Progenitor cell of endocrine pancreas (in vitro differentiated cells): ENCODE data around the gene GALNT16. TPM values are rescaled to one million over a fixed set of nuclear protein-coding genes. Genes with fewer than 3 reads are reported as not detected.

Source experiments
- DNase-seq: peaks from one replicate; pipeline ENCODE4 v3.0.0; 2021; ENCODE audit warnings: low spot score; ENCODE audit not compliant: unreplicated experiment
- H3K27ac Mint-ChIP-seq: 2 replicates; pipeline ENCODE4 v1.8.0; 2021; ENCODE audit warnings: mild to moderate bottlenecking, moderate library complexity, mixed read lengths
- H3K27me3 Mint-ChIP-seq: 2 replicates; pipeline ENCODE4 v1.8.0; 2021; ENCODE audit warnings: mixed read lengths
- H3K36me3 Mint-ChIP-seq: 2 replicates; pipeline ENCODE4 v1.8.0; 2022; ENCODE audit warnings: mixed read lengths; ENCODE audit not compliant: insufficient read depth
- H3K4me1 Mint-ChIP-seq: 2 replicates; pipeline ENCODE4 v1.8.0; 2021; ENCODE audit warnings: low read depth, mixed read lengths
- H3K4me3 Mint-ChIP-seq: 2 replicates; pipeline ENCODE4 v1.8.0; 2021; ENCODE audit warnings: low read depth, mild to moderate bottlenecking, moderate library complexity, mixed read lengths
- H3K9me3 Mint-ChIP-seq: 2 replicates; pipeline ENCODE4 v1.8.0; 2021; ENCODE audit warnings: low read depth, mixed read lengths
- total RNA-seq: library from RNA; stranded (reverse); gene quantifications from 2 replicates; pipeline ENCODE4 v1.2.1, GENCODE V29; 2021
- TF ChIP-seq, protein P1 (sequence below): fragments of 200-600 bp; sonication (generic); IDR thresholded peaks from one replicate; pipeline ENCODE4 v1.5.0; 2021; ENCODE audit warnings: antibody characterized with exemption, mild to moderate bottlenecking; ENCODE audit not compliant: unreplicated experiment

Gene GALNT16
- total RNA-seq, 1 donor from 2014 or later, result 12.7 TPM

DNA sequence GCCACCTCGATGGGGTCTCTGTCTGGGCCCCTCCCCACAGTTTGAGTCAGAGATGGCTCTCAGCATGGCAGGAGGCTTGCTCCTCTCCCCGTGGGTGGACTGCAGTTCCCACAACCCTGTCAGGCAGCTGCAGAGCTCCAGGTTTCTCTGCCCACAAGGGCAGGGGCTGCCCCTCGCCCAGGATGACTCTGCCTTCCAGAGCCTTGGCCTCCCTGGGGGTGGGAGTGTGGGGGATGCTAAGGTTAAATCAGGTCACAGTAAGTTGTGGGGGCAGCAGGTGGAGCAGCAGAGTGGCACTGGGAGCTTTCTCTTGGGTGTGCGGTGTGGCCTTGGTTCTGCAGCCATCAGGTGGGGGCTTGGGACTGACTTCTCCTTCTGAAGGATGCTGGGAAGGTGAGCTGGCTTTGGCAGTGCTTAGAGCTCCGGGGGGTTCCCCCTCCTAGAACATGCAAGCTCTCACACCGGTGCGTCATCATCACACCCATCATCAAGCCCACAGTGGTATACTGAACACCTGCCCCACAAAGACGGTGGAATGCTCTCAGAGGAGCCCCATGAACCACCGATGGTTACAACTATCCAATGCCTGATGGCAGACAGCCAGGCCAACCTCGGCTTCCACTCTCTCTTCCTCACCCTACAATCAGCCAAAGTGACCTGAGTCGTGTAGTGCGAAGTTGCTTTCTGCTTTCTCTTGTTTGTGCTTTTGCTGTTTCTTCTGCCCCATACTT is 98.4 kb downstream of the GALNT16 start:
- Mint-ChIP-seq H3K27ac (no peak overlapping the region), H3K4me3 (no peak overlapping the region), H3K27me3 (peaks cover 13% of the 10 kb centered on the region), H3K36me3 (no peaks in the 10 kb centered on the region), H3K4me1 (no peaks in the 10 kb centered on the region), H3K9me3 (no peaks in the 10 kb centered on the region)
- TF ChIP-seq, protein P1, sequence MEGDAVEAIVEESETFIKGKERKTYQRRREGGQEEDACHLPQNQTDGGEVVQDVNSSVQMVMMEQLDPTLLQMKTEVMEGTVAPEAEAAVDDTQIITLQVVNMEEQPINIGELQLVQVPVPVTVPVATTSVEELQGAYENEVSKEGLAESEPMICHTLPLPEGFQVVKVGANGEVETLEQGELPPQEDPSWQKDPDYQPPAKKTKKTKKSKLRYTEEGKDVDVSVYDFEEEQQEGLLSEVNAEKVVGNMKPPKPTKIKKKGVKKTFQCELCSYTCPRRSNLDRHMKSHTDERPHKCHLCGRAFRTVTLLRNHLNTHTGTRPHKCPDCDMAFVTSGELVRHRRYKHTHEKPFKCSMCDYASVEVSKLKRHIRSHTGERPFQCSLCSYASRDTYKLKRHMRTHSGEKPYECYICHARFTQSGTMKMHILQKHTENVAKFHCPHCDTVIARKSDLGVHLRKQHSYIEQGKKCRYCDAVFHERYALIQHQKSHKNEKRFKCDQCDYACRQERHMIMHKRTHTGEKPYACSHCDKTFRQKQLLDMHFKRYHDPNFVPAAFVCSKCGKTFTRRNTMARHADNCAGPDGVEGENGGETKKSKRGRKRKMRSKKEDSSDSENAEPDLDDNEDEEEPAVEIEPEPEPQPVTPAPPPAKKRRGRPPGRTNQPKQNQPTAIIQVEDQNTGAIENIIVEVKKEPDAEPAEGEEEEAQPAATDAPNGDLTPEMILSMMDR, result no peak
- DNase-seq, result no peak

DNA sequence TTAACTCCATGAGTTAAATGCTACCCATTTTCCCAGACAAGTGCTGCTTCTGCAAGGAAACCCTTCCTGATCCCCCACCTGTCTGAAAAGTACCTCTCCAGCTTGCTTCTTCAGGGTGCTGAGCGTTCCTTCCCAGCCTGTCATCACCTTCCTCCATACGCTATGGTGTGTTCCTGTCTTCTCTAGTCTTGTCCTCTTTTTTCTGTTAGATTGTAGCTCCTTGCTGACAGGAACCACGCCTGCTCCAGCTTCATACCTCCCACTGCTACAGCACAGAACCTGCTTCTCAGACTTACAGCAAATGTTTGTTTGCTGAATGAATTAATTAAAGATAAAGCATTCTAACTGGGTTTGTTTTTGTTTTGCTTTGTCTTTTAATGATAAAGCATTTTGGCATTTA is 99.0 kb downstream of the GALNT16 start:
- TF ChIP-seq, protein P1, result no peak
- no peak for DNase-seq
- H3K27me3 Mint-ChIP-seq, result peaks cover 13% of the 10 kb centered on the region
- no peaks in the 10 kb centered on the region for H3K9me3 Mint-ChIP-seq
- H3K36me3 Mint-ChIP-seq, result no peaks in the 10 kb centered on the region
- no peaks in the 10 kb centered on the region for H3K4me1 Mint-ChIP-seq
- no peak overlapping the region for H3K4me3 Mint-ChIP-seq
- H3K27ac Mint-ChIP-seq, result no peak overlapping the region

DNA sequence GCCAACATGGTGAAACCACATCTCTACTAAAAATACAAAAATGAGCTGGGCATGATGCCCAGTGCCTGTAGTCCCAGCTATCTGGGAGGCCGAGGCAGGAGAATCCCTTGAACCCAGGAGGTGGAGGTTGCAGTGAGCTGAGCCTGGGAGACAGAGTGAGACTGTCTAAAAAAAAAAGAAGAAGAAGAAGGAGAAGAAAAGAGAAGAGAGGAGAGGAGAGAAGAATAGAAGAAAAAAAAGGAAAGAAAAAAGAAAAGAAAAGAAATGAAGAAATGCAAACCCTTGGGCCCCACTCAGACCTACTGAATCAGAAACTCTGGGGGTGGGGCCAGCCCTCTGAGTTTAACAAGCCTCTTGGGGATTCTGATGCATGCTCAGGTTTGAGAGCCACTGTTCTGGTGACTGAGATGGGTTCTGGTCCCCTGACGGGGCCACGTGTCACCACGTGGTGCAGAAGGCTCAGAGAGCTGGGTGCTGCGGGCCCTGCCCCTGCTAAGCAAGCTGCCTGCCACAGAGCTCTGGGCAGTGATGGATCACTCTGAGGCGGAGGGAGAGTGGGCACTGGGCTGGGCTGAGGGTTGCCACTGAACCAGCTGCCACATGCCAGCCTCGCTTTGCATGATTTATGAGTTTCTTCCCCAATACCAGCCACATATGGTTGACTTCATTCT is 100.6 kb downstream of the GALNT16 start:
- peaks cover 16% of the 10 kb centered on the region for H3K27me3 Mint-ChIP-seq
- DNase-seq, result no peak
- no peak overlapping the region for H3K27ac Mint-ChIP-seq
- TF ChIP-seq, protein P1, result no peak
- no peak overlapping the region for H3K4me3 Mint-ChIP-seq
- H3K4me1 Mint-ChIP-seq, result no peaks in the 10 kb centered on the region
- no peaks in the 10 kb centered on the region for H3K36me3 Mint-ChIP-seq
- no peaks in the 10 kb centered on the region for H3K9me3 Mint-ChIP-seq

DNA sequence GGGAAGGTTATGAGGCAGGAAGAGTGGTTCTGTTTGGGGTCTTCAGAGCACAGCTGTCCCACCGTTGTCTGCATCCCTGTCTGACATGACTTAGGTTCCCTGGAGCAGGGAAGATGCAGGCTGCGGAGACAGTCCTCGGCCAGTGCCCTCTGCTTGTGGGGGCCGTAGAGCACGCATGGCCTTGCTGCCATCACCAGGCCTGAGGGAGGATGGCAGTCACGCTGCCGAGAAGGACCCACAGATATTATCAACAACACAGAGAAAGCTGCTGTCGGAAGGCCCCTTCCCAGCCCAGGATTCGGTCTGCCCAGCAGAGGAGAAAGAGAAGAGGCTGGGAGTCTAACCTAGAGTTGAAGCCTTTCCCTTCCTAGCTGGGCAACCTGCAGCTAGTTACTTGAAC is 103.1 kb downstream of the GALNT16 start:
- DNase-seq, result no peak
- Mint-ChIP-seq H3K27me3 (peaks cover 18% of the 10 kb centered on the region), H3K36me3 (no peaks in the 10 kb centered on the region), H3K4me1 (no peaks in the 10 kb centered on the region), H3K4me3 (no peak overlapping the region), H3K27ac (no peak overlapping the region), H3K9me3 (no peaks in the 10 kb centered on the region)
- TF ChIP-seq, protein P1, result peak; percentile 37

DNA sequence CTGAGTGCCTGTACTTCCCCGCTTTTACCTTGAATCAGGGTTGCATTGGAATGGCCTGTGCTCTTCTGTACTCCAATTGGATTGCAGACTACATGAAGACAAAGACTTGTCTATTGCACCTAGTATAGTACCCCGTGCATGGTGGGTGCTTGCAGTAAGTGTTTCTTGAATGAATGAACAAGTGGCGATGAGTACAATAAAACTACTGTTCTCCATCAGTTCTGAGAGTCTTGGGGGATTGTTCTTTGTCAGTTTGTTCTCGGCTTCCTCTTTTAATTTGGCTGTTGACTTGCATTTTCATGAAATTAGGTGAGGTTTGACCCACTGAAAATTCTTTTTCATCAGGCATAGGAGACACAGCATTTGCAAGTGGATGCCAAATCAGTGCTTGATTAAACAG is 104.0 kb downstream of the GALNT16 start:
- Mint-ChIP-seq H3K27me3 (peaks cover 16% of the 10 kb centered on the region), H3K36me3 (no peaks in the 10 kb centered on the region), H3K27ac (no peak overlapping the region), H3K9me3 (no peaks in the 10 kb centered on the region), H3K4me3 (no peak overlapping the region), H3K4me1 (no peaks in the 10 kb centered on the region)
- TF ChIP-seq, protein P1, result no peak
- no peak for DNase-seq
